HG03378 (cell line): ENCODE data around the gene GPC5.
A peak's percentile ranks its signal among the peaks of the same experiment; 100 is the strongest.

Source experiments
- ATAC-seq: cut with Tn5 transposase; IDR thresholded peaks from one replicate; pipeline ENCODE4 v1.9.1; 2021; ENCODE audit warnings: mild to moderate bottlenecking, moderate library complexity; ENCODE audit not compliant: unreplicated experiment

Gene GPC5

DNA sequence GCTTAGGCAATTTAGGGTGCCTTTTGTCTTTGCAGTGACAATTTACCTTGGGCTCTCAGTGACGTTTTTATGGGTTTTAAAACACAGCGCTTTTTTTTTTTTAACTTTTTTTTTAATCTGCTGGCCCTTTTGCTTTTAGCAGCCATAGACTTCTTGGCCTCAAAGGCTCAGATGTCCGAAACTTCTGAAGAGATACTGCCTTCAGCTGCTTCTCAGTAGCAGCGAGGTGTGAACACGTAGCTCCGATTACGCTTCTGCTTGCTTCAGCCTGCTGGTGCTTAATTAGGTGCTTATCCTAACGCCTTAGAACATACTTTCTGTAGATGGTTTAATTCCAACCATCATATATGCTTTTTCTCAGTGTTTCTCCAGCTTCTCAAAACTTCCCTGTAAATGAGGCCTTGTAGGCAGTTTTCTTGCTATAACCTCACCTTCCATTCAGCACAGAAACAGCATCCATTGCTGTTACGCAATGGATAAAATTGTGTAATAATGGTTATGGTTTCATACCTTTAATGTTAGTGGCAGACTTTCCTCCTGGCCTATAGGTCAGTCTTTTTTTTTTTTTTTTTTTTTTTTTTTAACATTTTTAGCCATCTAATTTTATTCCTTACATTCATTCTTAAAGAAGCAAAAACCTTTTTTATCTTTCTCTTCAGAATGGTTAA, 723.9 kb downstream of the GPC5 start:
- no peak for ATAC-seq

DNA sequence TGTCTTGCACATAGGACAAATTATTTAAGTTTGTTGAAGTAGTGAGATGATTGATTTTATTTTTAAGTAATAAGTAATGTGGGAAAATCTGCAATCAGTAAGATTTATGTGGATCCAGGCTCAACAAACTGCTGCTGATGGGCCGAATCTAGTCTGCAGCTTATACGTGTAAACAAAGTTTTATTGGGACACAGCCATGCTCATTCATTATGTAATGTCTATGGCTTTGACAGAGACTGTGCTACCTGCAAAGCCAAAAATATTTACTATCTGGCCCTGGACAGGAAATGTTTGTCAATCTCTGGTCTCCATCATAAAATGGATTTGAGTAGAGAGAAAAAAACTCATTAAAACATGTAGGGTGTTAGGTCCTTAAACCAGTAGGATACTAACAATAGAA, 728.0 kb downstream of the GPC5 start:
- ATAC-seq = no peak

DNA sequence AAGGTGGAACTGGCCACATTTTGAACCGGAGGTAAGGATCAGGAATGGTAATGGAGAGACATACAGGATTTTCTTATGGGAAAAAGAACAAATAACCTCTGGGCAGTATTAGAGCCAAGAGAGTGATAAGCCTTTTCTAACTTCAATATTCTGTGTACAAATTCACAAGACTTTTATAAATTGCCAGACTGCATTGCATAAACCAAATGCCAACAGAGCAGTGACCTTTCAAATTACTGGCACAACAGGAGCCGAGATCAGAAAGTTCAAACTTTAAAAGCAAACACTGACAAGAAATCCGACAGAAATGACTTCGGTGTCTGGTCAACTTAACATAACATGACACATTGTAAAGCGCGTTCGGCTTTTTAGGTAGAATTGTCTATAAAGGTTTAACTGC, 737.1 kb downstream of the GPC5 start:
- ATAC-seq = no peak

DNA sequence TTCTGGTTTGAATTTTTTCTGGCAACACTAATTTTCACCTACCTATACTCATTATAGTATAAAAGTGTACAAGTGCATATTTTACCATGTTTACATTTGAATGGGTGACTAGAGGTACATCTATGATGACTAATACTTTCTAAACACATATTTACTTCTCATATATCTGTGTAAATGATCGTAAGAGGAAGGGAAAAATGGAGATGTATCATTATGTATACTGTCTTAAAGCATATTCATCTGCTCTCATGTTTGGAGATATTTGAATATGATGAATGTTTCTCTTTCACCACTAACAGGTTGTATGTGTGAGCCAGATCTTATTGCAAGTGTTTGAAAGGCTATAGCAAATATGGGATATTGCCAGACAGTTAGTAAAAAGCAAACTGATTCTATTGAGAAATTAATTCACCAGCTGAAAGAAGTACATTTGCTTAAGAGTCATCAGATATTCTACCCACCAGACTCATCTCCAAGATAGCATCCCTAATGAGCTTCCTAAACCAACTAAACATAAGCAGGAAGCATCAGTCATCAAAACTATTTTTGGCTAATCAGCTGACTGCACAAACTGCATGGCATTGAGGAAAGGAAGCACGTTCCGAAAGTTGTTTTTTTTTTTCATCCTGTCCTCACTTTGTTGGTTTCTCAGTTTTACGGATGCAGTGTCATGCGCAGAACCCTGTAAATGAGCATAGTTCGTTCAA, 738.2 kb downstream of the GPC5 start:
- ATAC-seq = no peak

DNA sequence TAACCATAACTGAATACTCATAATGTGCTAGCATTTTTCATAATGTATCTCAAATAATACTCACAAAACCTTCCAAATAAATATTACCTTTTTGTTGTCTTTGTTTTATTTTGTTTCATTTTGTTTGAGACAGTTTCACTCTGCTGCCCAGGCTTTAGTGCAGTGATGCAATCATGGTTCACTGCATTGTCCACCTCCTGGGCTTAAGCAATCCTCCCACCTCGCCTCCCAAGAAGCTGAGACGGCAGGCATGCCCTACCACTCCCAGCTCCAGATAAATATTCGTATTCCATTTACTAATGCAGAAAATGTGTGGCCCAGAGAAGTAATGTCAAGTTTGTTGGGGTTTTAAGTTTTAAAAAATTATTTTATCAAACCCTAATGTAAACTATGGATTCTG, 739.1 kb downstream of the GPC5 start:
- ATAC-seq = no peak

DNA sequence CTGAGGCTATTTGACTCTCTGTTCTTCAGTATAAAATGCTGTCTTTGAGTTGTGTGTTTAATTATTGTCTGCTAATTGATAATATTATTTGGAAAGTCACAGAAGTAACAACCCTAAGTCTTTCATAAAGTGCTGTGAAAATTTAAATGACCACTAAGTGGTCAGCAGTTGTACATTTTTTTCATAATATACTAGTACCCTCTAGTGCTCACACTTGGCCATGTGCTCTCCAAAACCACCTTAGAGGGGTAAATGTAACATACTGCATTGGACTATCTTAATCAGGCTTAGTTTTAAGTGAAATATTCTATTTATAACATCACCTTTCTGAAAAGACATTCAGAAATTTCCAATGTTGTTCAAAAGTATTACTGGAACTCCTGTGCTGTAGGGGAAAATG, 745.3 kb downstream of the GPC5 start:
- no peak for ATAC-seq

DNA sequence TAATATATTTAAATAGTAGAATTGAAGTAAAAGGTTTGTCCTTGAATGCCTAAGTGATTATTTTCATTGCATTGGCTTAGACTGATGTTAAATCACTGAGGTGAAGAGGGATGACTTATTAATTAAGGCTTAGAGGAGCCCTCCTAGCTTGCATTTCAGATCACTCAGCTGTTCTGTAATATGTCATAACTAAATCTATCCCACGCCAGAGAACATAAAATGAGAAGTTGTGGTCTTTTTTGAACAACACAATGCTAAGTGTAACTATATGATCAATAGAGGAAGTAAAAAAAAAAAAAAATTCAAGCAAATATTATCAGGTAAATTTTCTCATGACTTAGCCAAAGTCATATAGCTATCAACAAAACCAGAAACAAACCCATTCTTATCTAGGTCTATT, 752.2 kb downstream of the GPC5 start:
- ATAC-seq = no peak

DNA sequence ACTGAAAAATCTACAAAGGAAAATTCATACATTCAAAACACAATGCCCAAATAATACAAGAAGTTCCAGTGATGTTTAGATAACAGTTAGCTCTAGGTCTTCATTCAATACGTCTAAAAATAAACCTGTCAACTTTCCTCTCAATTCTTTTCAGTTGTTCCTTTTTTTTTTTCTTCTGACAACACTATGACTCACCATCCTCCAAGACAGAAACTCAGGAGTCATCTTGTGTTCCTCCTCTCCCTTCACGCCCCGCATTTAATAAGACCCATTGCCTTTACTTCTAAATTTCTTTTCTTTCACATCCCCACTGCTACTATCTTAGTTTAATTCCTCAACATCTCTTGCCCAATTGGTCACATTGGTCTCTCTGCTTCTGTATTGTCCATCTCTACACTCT, 759.9 kb downstream of the GPC5 start:
- ATAC-seq = no peak

DNA sequence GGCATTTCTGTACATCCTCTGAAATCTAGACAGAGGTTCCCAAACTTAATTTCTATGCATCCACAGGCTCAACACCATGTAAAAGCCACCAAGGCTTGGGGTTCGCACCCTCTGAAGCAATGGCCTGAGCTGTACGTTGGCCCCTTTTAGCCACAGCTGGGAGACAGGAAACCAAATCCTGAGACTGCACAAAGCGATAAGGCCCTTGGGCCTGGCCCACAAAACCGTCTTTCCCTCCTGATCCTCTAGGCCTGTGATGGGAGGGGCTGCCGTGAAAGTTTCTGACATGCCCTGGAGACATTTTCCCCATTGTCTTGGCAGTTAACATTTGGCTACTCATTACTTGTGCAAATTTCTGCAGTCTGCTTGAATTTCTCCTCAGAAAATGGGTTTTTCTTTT, 766.4 kb downstream of the GPC5 start:
- no peak for ATAC-seq

DNA sequence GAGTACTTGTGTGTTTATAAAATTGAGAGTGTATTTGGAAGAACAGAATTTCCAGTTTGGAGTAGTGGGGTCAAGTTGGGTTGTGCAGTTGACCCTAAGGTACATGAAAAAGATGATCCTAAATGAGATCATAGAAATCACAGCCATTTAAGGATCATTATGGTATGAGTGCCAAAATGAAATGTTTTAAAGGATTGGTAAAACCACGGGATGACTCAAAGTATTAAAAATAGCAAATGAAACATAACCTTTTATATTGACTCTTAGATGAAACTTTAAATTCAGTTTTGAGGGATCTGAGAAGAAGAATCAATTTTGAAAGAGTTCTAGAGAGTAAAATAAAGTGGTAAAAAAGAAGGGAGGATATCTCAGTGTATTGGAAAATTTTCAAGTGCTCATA, 773.8 kb downstream of the GPC5 start:
- ATAC-seq = no peak

DNA sequence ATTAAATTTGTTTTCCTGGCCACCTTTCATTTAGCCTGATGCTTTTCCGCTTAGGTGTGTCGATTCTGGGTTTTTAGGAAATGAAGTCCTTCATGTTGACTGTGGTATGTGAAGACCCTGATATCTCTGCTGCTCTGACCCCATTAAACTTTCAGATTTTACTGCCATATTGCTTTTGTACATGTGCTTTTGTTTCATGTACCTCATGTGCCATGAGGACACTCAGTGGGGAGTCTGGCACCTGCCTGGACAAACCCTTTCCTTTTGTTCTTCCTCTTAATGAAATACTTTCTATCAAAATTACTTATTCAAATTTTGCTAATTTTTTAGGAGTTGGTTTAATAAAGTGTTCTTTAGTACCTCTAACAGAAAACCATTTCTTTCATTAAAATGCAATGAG, 774.8 kb downstream of the GPC5 start:
- ATAC-seq = no peak

DNA sequence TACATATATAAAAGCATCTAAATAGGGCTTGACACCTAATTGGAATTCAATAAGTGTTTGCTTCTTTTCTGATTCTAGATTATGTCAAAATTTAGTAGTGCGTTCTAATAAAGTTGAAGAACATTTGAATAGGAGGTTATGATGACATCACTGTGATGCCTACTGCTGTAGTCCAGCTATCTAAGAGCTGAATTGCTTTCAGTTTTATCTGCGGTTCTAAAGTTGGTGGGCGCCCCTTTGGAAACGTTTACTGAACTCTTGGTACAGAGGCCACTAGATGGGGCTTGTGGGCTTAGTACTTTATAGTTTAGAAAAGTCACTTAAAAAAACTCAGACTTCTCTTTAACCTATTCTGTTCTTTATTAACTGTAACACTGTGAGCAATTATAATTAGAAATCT, 776.9 kb downstream of the GPC5 start:
- ATAC-seq = no peak

DNA sequence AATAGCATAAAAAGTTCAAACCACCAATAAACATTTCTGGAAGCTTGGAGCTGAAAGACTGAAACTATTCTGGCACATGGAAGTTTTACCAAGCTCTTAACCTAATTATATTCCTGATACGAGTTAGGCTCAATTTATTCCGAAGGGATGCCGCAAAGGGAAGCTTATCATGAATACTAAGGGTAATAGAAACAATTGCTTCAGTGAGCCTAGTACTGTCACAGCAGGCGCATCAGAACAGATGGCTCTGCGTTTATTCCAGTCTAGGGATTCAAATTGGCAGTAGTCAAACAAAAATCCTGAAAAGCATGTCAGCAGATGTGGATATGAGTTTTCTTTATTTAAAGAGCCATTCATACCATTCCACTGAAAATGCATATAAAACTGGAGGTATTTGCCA, 779.5 kb downstream of the GPC5 start:
- ATAC-seq = no peak

DNA sequence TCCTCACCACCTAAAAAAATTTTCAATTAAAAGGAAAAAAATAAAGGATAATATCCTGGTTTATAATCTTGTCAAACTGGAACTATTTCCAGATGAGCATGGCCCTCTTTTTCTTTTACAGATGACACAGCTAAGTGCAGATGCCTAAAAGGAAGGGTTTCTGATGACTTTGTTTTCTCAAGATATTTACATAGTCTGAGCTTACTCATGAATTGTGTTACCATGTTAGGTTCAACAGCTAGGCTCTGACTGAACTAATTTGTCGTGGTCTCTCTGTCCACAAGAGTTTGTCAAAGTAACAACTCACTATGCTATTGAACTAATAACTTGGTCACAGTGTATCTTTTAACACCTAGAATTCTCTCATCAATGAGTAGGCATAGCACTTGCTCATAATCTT, 780.8 kb downstream of the GPC5 start:
- no peak for ATAC-seq

DNA sequence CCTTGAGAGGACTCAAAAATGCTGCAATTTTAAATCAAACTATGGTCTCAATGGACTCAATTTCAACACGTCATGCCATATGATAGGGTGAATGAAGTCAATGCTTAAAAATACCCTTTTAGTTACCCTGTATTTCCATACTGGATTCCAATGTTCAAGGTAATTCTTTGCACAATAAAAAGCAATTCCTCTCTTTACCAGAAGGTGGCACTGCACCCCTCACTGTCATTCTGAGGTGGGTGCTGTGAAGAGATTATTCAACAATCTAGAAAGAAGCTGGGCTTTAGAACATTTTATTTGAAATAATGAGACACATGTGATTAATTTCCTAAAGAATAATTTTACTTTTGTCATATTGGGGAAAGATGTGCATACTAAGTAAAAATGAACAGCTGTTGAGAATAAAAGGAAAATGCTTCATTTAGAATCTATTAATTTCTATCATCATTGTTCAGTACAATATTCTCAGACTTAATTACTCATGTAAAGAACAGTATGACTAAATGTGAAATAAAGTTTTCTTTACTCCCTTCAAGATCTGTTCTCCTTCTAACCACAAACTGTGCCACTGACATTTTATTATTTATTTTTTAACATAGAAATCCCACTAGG, 789.1 kb downstream of the GPC5 start:
- ATAC-seq = peak; percentile 85

DNA sequence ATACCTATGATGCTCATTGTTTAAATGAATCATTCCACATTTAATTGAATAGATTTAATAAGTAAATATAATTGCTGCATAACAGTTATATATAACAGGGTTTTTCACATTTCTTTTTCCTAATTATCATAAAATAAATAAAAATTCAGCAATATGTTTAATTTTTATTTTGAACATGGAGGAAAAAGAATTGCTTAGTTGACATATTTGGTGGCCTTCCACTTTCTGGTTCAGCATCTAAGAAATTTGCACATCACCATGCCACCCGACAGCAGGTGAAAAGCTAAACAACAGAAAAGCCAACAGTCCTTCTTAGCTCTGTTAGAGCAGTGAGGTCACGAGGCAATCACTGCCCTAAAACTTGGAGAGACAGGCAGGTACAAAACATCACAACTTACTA, 790.2 kb downstream of the GPC5 start:
- no peak for ATAC-seq

DNA sequence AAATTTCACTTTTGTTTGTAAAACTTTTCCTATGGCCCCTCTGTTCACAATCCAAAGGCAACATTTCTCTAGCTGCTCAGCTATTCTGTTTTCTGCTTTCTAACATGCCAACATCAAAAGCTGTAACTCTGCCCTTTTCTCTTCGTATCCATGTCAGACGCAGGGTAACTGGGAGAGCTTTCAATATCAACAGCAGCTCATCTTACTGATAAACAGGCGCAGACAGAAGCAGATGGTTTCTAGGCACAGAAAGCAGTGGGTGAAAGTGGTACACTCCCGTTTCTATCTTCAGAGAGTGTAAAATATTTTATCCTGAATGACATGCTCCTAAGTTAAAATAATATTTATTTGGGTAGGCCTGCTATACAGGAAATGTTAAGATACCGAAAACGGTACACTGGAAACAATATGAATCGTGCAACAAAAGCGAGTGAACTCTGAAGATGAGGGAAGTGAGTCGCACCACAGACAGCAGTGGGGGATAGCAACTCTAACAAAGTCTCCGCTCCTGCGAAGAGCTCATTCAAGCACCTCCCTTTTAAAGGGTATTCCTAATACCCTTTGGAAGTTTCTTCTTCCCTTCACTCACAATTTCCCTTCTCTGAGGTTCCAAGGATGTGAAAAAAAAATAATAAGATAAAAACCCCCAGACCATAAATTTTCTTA, 798.3 kb downstream of the GPC5 start:
- no peak for ATAC-seq

DNA sequence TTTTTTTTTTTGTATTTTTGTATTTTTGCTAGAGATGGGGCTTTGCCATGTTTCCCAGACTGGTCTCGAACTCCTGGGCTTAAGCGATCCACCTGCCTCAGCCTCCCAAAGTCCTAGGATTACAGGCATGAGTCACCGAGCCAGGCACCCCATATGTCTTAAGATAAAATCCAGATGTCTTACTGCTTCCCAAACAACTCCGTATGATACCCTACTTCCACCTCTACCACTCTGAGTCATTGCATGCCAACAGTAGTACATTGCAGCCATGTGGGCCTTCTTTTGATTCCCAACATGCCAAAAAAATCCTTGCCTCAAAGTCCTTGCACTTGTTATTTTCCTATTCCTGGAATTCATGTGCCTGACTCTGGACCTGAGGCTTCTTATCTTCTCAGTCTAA, 799.2 kb downstream of the GPC5 start:
- ATAC-seq = no peak

DNA sequence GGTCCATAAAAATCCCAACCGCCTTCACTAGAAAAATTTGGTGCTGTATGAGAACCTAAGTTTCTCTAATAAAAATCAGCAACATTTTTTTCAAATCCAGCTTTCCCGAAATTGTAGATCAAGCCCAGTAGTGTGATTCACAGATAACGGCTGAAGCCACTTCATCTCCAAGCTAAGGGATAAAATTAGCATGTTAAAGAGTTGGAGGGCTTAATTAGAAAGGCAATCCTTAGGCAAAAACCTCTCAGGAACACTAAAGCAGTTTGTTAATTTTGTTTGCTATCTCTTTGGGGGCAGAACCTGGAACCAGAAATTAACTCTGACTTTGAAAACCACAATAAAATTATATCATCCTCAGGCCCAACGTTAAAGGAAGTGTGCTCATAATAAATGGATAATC, 820.2 kb downstream of the GPC5 start:
- ATAC-seq = no peak

DNA sequence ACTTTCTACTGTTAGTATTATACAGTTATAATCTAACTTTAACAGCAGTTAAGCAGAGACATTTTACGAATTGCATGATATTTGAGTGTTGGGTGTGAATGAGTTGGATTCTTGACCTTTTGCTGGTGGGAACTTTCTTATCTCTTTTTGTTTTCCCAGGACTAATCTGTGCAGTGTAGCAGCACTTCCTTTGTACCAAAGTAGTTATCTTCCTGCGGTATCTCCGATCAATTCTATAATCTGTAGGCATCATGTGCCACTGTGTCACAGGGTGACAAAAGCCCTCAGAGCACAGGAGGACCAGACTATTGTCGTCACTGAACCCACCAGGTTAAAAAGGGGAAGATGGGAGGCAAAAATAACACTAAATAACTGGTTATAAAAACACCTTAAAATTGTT, 823.5 kb downstream of the GPC5 start:
- no peak for ATAC-seq

DNA sequence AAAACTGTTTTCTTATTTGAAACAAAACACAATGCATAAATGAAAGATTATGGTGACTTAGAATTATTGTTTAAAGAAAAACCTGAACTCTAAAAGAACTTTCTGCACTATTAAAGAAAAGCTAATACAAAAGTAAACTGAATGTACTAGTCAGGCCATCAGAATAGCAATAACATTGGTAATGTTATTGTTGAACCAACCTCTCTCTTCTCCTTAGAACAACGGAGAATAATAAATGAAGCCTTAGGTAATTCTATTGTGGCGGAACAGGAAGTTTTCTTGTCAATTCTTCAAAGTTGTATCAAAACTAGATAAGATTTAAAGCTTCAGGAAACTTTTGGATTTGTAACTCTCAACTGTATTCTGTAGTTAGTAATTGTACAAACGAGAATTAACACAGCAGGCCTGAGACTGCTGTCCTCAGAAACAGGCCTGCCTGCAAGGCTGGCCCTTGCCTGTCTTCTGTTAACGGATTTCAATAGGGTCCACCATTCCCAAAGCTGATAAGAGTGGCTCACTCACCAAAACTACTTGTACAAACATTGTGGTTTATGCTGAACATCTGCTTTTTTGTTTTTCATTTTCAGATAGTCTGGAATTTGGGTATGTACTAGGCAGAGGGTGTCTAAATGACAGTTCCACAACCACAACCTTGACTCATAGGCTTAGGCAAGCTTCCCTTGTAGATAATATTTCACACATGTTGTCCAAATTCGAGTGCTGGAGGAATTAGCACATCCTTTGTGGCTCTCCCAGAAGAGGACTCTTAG, 825.8 kb downstream of the GPC5 start:
- ATAC-seq = no peak
